Keratinocyte (primary cell): ENCODE data around the gene ZNF587B. TPM values are rescaled to one million over a fixed set of nuclear protein-coding genes. Genes with fewer than 3 reads are reported as not detected.
"Not testable (repeated sequence)": the region's sequence is repeated elsewhere in the genome, so short reads cannot be mapped to it uniquely, and the experiment has no call there.

Experiments used
- DNase-seq: peaks from one replicate; pipeline ENCODE4 v3.0.0-alpha.2; 2011; ENCODE audit warnings: low read depth, missing footprints, low spot score
- FAIRE-seq: peaks from 2 replicates; lab custom pipeline; 2011; peaks lifted over from hg19 to GRCh38; lab: Jason Lieb, UNC
- H2AFZ ChIP-seq: 2 replicates; pipeline ENCODE4 v1.6.0; 2012; ENCODE audit warnings: low read length, control low read depth, inconsistent platforms; ENCODE audit not compliant: control insufficient read depth
- H3K27ac ChIP-seq: 2 replicates; pipeline ENCODE4 v1.5.1; 2011; ENCODE audit warnings: low read length; ENCODE audit not compliant: control insufficient read depth, insufficient read depth
- H3K27me3 ChIP-seq: 3 replicates; pipeline ENCODE4 v1.6.0; 2011; ENCODE audit warnings: low read length; ENCODE audit not compliant: control insufficient read depth, insufficient read depth; ENCODE audit errors: extremely low read depth
- H3K36me3 ChIP-seq, 2 experiments: 2 replicates in 1 of 2; 3 replicates in 1 of 2; pipeline ENCODE4 v1.5.1; 2011; ENCODE audit warnings: low read length in 2 of 2, mild to moderate bottlenecking in 1 of 2; ENCODE audit not compliant: control insufficient read depth in 2 of 2, insufficient read depth in 2 of 2; ENCODE audit errors: extremely low read depth in 1 of 2
- H3K4me1 ChIP-seq: 3 replicates; pipeline ENCODE4 v1.5.1; 2011; ENCODE audit warnings: low read length; ENCODE audit not compliant: control insufficient read depth, insufficient read depth; ENCODE audit errors: extremely low read depth
- H3K4me2 ChIP-seq: 3 replicates; pipeline ENCODE4 v1.6.0; 2011; ENCODE audit warnings: low read depth, low read length; ENCODE audit not compliant: control insufficient read depth, insufficient read depth; ENCODE audit errors: extremely low read depth
- H3K4me3 ChIP-seq, 3 experiments: fragments of 200-600 bp in 1 of 3; sonication (generic) in 1 of 3; 2 replicates in 2 of 3; 3 replicates in 1 of 3; pipeline ENCODE4 v1.5.1; 2011 to 2016; ENCODE audit warnings: low read length in 3 of 3, mild to moderate bottlenecking in 3 of 3, control low read depth in 2 of 3, inconsistent platforms in 1 of 3, low read depth in 1 of 3, mixed read lengths in 1 of 3, mixed run types in 1 of 3, moderate library complexity in 1 of 3; ENCODE audit not compliant: control insufficient read depth in 2 of 3, insufficient read depth in 2 of 3; ENCODE audit errors: extremely low read depth in 1 of 3
- H3K79me2 ChIP-seq: 2 replicates; pipeline ENCODE4 v1.6.0; 2012; ENCODE audit warnings: low read length; ENCODE audit not compliant: control insufficient read depth, insufficient read depth
- H3K9ac ChIP-seq: 3 replicates; pipeline ENCODE4 v1.6.0; 2011; ENCODE audit warnings: low read length; ENCODE audit not compliant: control insufficient read depth, insufficient read depth; ENCODE audit errors: extremely low read depth
- H3K9me1 ChIP-seq: 3 replicates; pipeline ENCODE4 v1.6.0; 2011; ENCODE audit warnings: low read length; ENCODE audit not compliant: control insufficient read depth, insufficient read depth; ENCODE audit errors: extremely low read depth
- H3K9me3 ChIP-seq: 2 replicates; pipeline ENCODE4 v1.5.1; 2012; ENCODE audit warnings: low read depth, low read length; ENCODE audit not compliant: control insufficient read depth
- H4K20me1 ChIP-seq: 3 replicates; pipeline ENCODE4 v1.6.0; 2011; ENCODE audit warnings: low read length; ENCODE audit not compliant: control insufficient read depth, insufficient read depth; ENCODE audit errors: extremely low read depth
- CTCF ChIP-seq, 3 experiments: IDR thresholded peaks in 1 of 3; conservative IDR thresholded peaks in 1 of 3; optimal IDR thresholded peaks in 1 of 3; 2 replicates in 2 of 3; 3 replicates in 1 of 3; pipeline versions ENCODE3 to v1.5.1; 2011; ENCODE audit warnings: low read length in 3 of 3, mild to moderate bottlenecking in 3 of 3, moderate library complexity in 2 of 3, control low read depth in 1 of 3, inconsistent platforms in 1 of 3; ENCODE audit not compliant: insufficient read depth in 2 of 3; ENCODE audit errors: extremely low read depth in 1 of 3
- EZH2 ChIP-seq: IDR thresholded peaks from one replicate; pipeline ENCODE4 v1.6.1; 2012; ENCODE audit warnings: inconsistent platforms, mild to moderate bottlenecking, low read length, moderate library complexity
- dilution Hi-C: fragments of 300-500 bp; cut with MboI; formaldehyde crosslinking; loops from one replicate; pipeline ENCODE4 v1.7.0; 2020; ENCODE audit warnings: low sequenced_read_pairs; ENCODE audit not compliant: extremely low pct_ligation_motif_present
- polyA plus RNA-seq, 5 experiments: library from polyadenylated mRNA; depleted of rRNA in 3 of 5; stranded (reverse) in 3 of 5; stranded (forward) in 1 of 5; unstranded in 1 of 5; fragments of >200 nt; gene quantifications; 1 replicate in 1 of 5; 2 replicates in 3 of 5; 3 replicates in 1 of 5; pipeline versions ENCODE4 v1.2.1 to v1.2.3, GENCODE V29; 2011 to 2012; ENCODE audit warnings: missing spikeins in 2 of 5, low read depth in 1 of 5, low replicate concordance in 1 of 5

The ZNF587B gene
- polyA plus RNA-seq, 1 donor (not counting 4 experiments of a cell fraction or from before 2014, with no cell fraction given) = 12.8 TPM

- Histone ChIP-seq H3K27me3 (no peaks in the 10 kb centered on the region), H3K27ac (peak overlapping the region; percentile 81), H3K9me1 (no peaks in the 10 kb centered on the region), H4K20me1 (no peaks in the 10 kb centered on the region), H3K79me2 (peaks cover 54% of the 10 kb centered on the region), H3K4me2 (peak overlapping the region; percentile 78), H3K9ac (peak overlapping the region; percentile 93), H3K36me3 (peaks cover 0 to 5% of the 10 kb centered on the region in 2 experiments), H3K4me3 (peak overlapping the region; percentile 81 to 89 (median 82)), H3K4me1 (peaks cover 8% of the 10 kb centered on the region), H3K9me3 (no peaks in the 10 kb centered on the region), H2AFZ (peak overlapping the region; percentile 97)
- TF ChIP-seq CTCF (optimal IDR thresholded peaks at IDR 0.05 in 1 of 3, IDR thresholded peaks at IDR 0.05 in 1 of 3, conservative IDR thresholded peaks at IDR 0.05 in 1 of 3; ENCODE audit: extremely low read depth in 1 of 3, insufficient read depth in 2 of 3, low read length in 3 of 3) = no peak
- TF ChIP-seq EZH2 = no peak
- dilution Hi-C loops = no loop called here
- DNase-seq = no peak
- FAIRE-seq = peak; percentile 74
Observed at GRCh38 chr19:57888107-57888559, 58.0 kb downstream of the ZNF587B start.

GRCh38 chr19:57888560-57889231 lies 58.6 kb downstream of the ZNF587B start, which contains the start of gene ZNF814:
Gene ZNF814 (minus strand): TSS chr19:57889037. CDS start chr19:57888802, 235 bp downstream.
- Histone ChIP-seq H3K4me2 (peak within 1 kb of the TSS; percentile 78), H3K79me2 (peaks cover 49% of the 10 kb centered on the region), H3K9me3 (no peaks in the 10 kb centered on the region), H3K4me1 (peaks cover 8% of the 10 kb centered on the region), H3K4me3 (peak within 1 kb of the TSS; percentile 81 to 89 (median 82)), H3K9me1 (no peaks in the 10 kb centered on the region), H2AFZ (peak within 1 kb of the TSS; percentile 97), H3K36me3 (peaks cover 0 to 5% of the 10 kb centered on the region in 2 experiments), H3K27ac (peak within 1 kb of the TSS; percentile 81), H3K27me3 (no peaks in the 10 kb centered on the region), H4K20me1 (no peaks in the 10 kb centered on the region), H3K9ac (peak within 1 kb of the TSS; percentile 93)
- TF ChIP-seq EZH2 (no peak), CTCF (optimal IDR thresholded peaks at IDR 0.05 in 1 of 3, IDR thresholded peaks at IDR 0.05 in 1 of 3, conservative IDR thresholded peaks at IDR 0.05 in 1 of 3; ENCODE audit: extremely low read depth in 1 of 3, insufficient read depth in 2 of 3, low read length in 3 of 3) (peak; percentile 22 to 35 (median 33))
- DNase-seq (peak; percentile 40), FAIRE-seq (peak; percentile 86)
- dilution Hi-C loops = no loop called here

- H3K9me3 ChIP-seq, H4K20me1 ChIP-seq, DNase-seq, H3K4me2 ChIP-seq, H3K36me3 ChIP-seq, H3K4me3 ChIP-seq, H3K9me1 ChIP-seq, H3K4me1 ChIP-seq, H3K27me3 ChIP-seq, FAIRE-seq, dilution Hi-C loops, H2AFZ ChIP-seq, H3K9ac ChIP-seq, H3K27ac ChIP-seq: not testable (repeated sequence)
- peaks cover 29% of the 10 kb centered on the region for H3K79me2 ChIP-seq
Observed at GRCh38 chr19:57890706-57891105, 60.6 kb downstream of the ZNF587B start.
